Activated CD8-positive, alpha-beta memory T cell treated with anti-CD3 and anti-CD28 coated beads, Interleukin-2, amount 50 U/mL, for 48 hours (primary cell): Measurements from ENCODE around the gene TMEM185A.
"Not testable (repeated sequence)": the region's sequence is repeated elsewhere in the genome, so short reads cannot be mapped to it uniquely, and the experiment has no call there.

Source experiments
- DNase-seq: peaks from one replicate; pipeline ENCODE4 v3.0.0-alpha.2; 2020

Gene TMEM185A

DNA sequence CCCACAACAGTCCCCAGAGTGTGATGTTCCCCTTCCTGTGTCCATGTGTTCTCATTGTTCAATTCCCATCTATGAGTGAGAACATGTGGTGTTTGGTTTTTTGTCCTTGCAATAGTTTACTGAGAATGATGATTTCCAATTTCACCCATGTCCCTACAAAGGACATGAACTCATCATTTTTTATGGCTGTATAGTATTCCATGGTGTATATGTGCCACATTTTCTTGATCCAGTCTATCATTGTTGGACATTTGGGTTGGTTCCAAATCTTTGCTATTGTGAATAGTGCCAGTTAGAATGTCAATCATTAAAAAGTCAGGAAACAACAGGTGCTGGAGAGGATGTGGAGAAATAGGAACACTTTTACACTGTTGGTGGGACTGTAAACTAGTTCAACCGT is 11.9 kb downstream of the TMEM185A start:
- DNase-seq = not testable (repeated sequence)

DNA sequence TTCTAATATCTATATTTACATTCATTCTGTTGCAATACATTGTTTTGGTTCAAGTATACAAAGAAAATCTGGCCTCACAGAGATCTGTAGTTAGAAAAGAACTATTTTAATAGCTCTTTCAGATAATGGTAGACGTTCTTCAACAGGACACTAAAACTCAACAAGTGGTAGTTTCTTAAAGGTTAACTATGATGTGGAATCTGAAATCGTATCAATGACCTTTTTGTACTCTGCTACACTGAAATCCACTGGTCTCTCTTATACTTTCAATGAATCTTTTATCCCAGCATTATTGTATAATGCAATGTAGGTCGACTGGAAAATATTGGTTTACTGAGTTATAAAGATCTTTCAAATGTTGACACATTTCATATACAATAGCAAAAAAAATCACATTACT is 12.7 kb downstream of the TMEM185A start:
- DNase-seq = no peak

DNA sequence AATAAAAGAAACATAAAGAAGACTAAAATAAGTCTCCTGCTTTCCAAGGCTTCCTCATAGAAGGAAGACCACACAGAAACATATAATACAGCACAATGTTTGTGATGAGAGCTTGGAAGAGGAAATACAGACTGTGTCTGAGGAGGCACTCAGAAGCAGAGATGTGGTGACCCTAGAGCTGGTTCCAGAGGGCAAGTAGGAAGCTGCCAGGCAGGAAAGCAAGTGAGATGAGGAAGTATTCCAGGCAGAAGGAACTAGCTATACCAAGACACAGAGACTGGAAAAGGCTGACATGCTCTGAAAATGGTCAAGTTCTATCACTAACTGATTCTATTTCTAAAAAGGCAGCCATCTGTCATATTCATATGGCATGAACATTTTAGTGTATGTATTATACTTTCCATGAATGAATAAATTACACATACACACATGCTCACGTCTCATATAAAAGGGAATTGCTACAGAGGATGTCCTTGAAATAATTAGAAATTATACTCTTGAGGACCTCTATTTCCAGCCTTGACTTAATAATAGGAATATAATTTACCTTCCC is 19.9 kb downstream of the TMEM185A start:
- no peak for DNase-seq

DNA sequence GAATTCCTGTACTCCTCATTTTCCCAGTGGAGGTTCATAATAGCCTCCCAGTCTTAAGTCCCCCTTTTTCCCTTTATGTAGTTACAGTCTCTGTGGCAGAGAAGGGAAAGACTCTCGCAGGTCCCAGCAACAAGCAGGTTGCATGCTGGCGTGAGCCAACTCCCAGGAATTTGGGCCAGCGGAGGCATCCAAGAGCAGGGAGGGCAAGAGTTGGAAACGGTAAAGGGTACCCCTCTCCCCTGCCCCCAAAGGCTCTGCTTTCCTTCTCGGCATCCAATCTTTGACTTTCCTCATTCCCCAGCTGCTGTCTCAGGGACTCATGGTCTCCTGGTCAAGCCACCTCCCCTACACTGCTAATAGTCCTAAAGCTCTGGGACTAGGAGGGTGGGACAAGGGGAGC is 21.1 kb downstream of the TMEM185A start:
- no peak for DNase-seq

DNA sequence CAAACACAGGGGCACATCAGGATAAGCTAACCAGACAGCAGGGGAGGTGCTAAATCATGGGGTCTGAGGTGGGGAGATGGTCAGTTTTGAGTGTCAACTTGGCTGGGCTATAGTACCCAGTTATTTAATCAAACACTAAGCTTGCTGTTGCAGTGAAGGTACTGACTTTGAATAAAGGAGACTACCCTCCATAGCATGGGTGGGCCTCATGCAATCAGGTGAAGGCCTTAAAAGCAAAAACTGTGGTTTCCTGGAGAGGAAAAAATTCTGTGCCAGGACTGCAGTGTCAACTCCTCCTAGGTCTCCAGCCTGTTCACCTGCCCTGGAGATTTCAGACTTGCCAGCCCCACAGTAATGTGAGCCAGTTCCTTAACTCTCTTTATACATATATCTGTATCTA is 23.9 kb downstream of the TMEM185A start:
- DNase-seq = no peak

DNA sequence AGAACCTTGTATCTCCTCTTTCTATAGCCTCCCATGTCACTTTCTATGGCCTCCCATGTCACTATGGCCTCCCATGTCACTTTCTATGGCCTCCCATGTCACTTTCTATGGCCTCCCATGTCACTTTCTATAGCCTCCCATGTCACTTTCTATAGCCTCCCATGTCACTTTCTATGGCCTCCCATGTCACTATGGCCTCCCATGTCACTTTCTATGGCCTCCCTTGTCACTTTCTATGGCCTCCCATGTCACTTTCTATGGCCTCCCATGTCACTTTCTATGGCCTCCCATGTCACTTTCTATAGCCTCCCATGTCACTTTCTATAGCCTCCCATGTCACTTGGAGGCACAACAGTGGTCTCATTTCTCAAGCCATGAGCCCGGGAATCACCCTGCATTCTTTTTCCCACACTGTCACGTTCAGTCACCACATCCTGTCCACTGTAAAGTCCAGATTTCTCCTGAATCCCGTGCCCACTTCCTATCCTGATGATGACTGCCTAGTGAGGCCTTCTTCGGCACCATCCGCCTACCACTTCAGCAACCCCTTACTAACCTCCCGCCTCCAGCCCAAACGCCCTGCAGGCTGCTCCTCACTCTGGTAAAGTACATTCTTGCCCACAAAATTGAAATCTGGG is 26.2 kb downstream of the TMEM185A start:
- not testable (repeated sequence) for DNase-seq

DNA sequence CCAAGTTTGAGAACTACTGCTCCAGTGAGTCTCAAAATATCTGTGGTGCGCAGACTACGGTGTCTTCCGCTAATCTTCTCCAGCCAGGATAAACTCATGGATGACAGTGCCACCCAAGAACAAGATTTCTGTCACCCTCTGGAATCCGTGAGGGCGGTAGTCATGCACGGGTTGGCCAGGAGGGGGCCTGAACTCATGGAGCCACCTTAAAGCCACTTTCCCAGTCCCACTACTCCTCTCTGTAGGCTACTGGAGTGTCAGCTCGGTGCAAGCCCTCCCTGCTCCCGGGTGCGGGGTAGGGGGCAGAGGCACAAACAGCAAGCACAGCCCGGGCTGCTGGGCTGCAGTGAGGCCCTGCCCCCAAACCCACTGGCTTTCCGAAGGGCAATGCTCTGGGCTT is 33.0 kb downstream of the TMEM185A start:
- DNase-seq = not testable (repeated sequence)

DNA sequence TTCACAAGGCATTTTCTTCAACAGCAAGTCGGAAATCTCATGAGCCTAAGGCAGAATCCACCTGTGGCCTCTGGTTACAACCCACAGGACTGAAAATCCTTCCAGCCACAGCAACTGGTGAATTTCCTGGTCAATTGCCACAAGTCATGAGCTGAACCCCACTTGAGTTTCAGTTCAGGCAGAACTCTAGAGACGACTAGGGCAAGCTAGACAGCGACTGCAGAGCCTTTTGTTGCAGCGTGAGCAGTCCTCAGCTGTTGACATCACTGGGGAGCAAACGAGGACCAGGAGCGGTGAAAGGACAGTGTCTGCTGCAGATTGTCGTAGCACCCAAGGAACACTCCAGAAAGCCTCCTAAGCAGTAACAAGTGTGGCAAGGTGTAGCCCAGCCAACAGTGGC is 35.6 kb downstream of the TMEM185A start:
- not testable (repeated sequence) for DNase-seq

DNA sequence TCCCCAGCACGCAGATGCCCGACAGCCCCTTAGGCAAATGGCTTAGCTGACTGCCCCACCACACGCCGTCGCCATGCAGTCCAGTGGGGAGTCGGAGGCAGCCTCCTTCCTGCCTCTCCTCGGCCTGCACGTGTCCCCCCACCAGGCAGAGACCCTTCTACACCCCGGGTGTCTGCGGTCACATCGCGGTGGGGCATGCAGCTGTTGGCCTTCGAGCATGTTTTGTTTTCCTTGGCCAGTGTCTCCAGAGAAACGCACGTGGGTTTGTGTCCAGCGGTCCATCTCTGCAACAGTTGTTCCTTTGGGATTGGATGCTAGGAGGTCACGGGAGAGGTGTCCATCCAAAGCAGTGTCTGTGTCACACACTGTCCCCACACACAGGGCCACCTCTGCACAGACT is 36.4 kb downstream of the TMEM185A start, which contains the start of gene HSFX2:
TSS of gene HSFX2 (minus strand) at position 101 of the 400 bp plus-strand sequence. CDS start 614 bp downstream, outside the sequence.
- not testable (repeated sequence) for DNase-seq

DNA sequence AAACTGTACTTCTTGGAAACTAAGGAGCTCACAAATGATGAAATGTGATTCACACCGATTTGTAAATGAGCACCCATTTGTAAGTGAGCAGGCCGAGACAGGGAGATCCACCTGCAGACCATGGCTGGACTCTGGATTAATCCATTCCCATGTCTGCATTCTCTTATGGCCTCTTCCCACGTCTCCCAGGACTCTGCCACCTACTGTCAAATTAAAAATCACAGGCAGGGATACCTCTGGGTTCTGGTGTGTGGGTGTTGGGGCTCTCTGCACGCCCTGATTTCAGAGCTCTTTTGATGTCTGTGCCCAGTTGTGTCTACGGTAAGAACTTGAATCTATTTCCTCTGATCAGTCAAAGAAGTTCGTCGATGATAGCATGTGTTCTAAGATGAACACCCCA is 40.6 kb downstream of the TMEM185A start:
- not testable (repeated sequence) for DNase-seq

DNA sequence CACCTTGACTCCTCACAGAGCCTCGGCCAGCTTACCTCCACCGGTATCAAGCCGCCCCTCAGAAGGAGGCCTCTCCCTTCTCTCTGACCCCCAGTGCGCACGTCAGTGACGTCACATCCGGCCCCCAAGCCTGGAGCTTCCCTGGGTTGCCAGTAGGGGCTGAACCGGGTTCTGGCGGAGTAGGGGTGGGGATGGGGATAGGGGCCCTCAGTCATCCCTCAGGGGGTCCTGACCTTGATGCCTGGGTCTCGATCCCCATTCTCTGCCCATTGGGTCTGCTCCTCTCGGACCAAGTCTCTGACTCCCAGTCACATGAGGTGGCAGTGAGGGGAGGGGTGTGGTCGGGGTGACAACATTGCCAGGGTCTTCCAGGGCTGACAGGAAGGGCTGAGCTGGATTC is 44.2 kb downstream of the TMEM185A start, which contains the start of gene MAGEA9B:
TSS of gene MAGEA9B (minus strand) at position 101 of the 400 bp plus-strand sequence. CDS start 4,280 bp downstream, outside the sequence.
- not testable (repeated sequence) for DNase-seq

DNA sequence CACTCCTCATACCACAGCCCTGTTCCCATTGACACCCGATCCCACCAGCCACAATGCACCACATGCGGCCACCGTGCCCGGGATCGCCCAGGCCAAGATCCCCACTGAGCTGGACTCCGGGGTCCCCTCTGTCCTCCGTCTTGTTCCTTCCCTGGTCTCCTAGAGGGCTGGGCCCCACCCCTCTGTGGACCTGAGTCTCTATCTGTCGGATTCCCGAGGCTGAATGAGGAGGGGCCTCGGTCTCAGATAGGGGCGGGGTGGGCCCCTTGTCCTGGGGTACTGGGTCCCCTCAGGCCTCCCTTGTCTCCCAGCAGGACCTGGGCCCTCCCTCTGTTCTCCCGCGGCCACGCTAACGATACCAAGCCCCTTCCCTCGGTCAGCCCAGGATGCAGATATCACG is 46.0 kb downstream of the TMEM185A start:
- not testable (repeated sequence) for DNase-seq

DNA sequence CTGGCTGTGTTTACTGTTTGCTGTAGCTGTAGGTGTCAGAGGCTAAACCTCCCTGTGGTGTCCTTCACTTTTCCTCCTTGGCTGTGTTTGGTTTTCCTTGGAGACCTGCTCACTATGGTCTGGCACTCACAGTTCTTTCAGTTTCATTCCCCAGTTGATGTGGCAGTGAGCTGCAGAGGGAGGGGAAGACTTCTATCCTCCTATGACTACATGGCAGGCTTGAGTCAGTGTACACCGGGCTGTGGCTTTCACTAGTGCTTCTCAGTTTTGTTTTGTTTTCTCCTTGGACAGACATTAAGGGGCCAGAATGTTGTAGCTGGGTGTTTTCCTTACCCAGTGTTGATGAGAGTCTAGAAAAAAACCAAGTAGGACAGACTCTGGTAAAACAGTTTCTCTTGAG is 58.1 kb downstream of the TMEM185A start:
- not testable (repeated sequence) for DNase-seq

DNA sequence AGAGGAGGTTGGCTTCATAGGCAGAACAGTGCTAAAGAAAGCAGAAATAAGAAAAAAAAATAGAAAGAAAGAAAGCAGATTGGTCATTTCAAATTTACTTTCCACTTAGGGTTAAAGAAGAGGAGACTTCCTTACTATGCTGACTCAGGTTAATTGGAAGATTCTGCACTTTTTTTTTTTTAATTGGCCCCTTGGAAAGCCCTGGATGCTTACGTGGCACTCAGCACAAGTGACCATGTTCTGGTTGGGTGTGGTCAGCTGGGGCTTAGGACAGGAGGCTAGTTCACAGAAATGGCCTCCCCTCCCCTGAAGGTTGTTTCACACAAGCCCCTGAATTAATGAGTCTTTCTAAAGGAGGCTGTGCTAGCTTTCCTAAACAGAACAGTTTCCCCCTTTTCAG is 58.8 kb downstream of the TMEM185A start:
- no peak for DNase-seq

DNA sequence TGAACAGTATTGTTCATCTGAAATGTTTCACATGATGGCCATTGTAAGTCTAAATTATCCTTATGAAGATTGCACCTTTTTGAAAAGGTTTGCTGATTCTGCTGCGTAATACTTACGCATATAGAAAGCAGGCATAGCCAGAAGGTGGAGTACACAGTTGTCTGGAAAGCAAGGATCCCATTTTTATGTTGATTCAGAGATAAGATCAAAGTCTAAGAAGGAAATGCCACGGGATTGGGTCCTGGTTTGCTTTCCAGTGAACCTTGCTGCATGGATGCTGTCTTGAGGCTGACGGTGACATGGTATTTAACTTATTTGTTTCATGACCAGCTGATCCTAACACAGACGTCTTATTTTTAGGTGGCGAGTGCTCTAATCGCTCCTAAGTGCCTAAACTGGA is 59.8 kb downstream of the TMEM185A start:
- no peak for DNase-seq

DNA sequence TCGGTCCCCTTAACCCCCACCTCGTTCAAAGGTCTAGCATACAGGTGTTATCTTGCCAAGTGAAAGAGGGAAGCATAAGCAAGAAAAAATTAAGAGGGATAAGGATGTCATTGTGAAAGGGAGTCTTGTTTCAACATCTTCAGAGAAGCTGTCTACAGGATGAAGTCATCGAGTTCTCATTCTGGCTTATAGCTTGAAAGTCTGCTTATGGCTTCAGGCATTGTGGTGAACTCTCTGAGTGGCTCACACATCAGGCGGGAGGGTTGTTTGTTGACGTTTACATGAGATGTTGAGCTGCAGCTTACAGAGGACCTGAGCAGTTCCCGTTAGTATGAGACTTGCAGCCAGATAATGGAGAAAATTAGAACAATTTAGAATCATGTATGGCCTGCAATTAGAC is 60.9 kb downstream of the TMEM185A start:
- DNase-seq = no peak

DNA sequence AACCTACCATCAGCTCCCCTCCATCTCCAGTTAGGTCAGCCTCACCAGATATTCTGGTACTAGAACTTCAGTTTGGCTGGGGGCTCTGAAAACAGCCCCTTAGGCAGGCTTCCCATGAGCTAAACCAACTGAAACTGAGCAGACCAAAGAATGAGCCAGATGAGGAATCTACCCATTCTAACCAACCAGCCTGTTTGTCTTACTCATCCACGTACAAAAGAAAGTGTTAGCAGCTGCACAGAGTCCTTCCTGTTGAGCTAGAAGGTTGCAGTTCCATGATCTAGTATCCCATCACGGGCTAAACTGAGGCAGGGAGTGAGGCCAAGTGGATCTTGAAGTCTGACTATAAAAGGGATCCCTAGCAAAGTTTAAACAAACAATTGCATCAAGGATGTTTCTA is 61.8 kb downstream of the TMEM185A start:
- no peak for DNase-seq

DNA sequence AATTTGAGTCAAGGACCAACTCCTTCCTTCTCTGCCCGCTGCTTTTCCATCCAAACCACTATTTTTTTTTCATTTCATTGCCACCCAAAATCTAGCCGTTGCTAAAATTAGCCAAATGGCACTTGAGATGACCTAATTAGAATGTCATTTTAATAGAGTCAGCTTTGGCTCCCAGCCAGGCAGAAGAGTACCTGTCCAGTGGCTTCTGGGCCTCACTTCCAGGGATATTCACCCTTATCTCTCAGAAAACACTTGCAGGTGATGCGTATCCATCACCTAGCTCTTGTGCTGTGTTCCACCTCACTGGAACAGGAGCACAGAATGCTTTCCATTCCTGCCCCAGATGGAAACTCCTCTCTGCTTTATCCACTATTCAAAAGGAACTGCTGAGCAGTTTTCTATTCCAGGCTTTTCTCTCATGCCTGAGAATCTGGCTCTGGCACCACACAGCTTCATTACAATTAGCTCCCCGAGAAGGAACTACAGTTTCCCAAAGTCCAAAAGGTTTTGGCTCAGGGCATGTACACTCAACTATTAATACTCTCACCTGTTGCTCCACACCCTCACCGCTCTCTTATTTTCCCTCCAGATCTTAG is 62.8 kb downstream of the TMEM185A start:
- no peak for DNase-seq

DNA sequence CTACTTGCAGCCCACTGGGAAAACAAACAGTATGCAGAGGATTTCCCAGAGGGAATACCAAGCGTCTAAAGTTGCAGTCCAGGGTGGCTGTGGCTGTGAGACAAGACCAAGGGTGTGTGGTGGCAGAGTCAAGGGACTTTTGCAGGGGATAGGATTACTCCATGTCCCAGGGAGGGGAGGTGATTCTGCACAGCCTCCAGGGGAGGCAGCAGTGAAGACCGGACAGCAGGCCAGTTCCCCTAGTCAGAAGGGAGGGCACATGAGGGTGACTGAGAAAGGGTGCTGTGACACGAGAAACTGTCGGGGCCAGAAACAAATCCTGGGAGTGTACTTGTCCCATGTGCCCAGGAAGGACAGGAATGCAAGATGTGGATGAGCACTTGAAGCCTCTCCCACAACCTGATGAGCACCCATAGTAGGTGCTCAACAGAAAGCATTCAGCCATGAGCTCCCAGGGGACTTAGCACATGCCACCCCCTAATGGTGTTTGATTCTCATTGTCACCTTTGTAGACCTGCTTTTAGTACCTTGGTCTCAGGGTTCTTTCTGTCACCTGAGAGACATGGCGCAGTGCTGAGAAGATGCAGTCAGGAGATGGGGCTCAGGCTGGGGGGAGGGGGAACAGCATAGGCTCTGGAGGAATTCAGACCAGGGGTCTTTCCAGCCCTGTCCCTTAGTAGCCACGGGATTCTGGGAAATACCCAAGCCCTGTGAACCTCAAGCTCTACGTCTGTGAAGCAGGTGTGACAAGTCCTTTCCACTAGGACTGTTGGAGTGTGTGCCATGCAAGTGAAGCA is 63.8 kb downstream of the TMEM185A start:
- DNase-seq = no peak

DNA sequence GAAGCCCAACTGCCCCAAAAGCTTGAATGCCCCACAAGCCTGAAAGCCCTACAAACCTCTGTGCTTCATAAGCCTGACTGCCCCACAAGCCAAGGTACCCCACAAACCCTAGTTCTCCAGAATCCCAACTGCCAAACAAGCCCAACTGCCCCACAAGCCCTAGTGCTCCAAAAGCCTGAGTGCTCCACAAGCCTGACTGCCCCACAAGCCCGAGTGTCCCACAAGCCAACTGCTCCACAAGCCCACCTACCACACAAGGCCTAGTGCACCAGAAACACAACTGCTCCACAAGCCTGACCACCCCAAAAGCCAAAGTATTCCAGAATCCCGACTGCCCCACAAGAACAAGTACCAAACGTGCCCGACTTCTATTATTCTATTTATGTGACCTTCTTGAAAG is 68.2 kb downstream of the TMEM185A start:
- DNase-seq = no peak

DNA sequence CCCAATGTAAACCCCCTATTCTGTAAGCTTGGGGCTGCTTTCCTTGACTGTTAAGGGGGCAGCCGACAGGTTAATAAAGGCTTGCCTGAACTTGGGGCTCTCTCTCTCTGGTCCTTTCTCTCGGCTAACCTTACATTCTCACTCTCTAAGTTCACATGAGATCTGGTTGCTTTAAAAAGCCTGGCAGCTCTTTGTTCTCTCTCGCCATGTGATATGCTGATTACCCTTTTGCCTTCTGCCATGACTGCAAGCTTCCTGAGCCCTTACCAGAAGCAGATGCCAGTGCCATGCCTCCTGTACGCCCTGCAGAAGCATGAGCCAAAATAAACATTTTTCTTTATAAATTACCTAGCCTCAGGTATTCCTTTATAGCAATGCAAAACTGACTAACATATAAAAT is 76.3 kb downstream of the TMEM185A start:
- not testable (repeated sequence) for DNase-seq

DNA sequence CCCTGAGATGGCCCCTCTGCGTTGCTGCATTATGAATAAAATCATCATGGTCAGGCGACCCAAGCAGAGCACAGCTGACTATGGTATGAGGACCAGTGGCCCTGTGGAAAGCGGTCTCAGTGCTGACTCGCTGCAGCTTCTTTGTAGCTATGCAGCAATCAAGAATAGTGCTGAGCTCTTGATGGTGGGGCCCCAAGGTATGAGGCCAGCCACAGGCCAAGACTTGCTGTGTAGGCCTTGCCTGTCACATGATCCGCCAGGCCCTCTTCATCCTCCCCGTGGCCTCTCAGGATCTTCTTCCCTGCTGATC is 79.7 kb downstream of the TMEM185A start:
- DNase-seq = not testable (repeated sequence)

DNA sequence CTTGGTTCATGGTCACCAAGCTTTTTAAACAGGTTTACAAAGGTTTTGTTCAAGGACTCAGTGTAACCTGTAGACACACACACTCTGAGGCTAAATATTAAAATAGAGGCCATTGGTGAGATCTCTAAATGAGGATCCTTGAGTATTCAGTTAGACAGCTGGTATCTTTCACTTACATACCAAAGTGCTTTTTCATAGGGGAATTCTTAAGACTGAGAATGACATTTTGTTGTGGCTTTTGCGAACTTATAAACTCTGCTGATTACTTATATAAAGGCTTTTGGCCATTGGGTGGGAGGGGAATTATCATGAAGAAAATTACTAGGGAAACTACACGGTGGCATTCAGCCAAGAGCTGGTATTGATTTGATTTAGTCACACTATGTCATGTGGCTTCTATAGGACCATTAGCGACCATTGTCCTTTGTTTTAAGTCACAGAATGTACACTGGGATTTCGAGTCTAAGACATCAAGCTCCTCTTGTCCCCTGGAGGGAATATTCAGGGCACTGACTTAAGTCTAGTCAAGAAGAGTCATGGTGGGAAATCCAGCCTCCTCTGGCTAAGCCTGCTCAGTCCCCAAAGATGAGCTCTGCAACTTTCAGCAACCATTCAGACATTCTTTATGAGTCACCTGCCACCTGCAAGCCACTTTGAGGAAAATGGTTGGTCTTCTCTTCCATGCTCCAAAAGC is 80.2 kb downstream of the TMEM185A start:
- DNase-seq = not testable (repeated sequence)
